DOHH2 (cell line): Measurements from ENCODE around the gene SH2D4B.

Experiments
- CTCF ChIP-seq: fragments of 200-600 bp; sonication (generic); IDR thresholded peaks from one replicate; pipeline ENCODE4 v1.5.1; 2014; ENCODE audit warnings: antibody characterized with exemption, mild to moderate bottlenecking, low read depth, low read length; ENCODE audit not compliant: poor library complexity, severe bottlenecking
- EZH2phosphoT487 ChIP-seq: fragments of 200-600 bp; sonication (generic); IDR thresholded peaks from 2 replicates; pipeline ENCODE4 v1.6.1; 2017; ENCODE audit warnings: borderline replicate concordance, mild to moderate bottlenecking, antibody characterized with exemption, low read length, moderate library complexity, mixed read lengths

GRCh38 chr10:80540981-80541750 lies 3.5 kb downstream of the SH2D4B start:
- TF ChIP-seq CTCF (no peak), EZH2phosphoT487 (no peak)
